KMS-11 (cell line): ENCODE data around the gene NRAP.

ENCODE experiments used
- H2AFZ ChIP-seq: fragments of 200-600 bp; sonication (generic); 2 replicates; pipeline ENCODE4 v1.6.1; 2016; ENCODE audit warnings: antibody characterized with exemption, mixed run types, low read depth
- H3K27ac ChIP-seq: fragments of 200-600 bp; sonication (generic); 2 replicates; pipeline ENCODE4 v1.6.1; 2016; ENCODE audit warnings: mild to moderate bottlenecking, mixed run types
- H3K27me3 ChIP-seq: fragments of 200-600 bp; sonication (generic); 2 replicates; pipeline ENCODE4 v1.6.1; 2017; ENCODE audit warnings: mild to moderate bottlenecking, low read depth, mixed run types, moderate library complexity; ENCODE audit not compliant: insufficient read depth
- H3K36me3 ChIP-seq: fragments of 200-600 bp; sonication (generic); 2 replicates; pipeline ENCODE4 v1.6.1; 2017; ENCODE audit warnings: mild to moderate bottlenecking, mixed run types; ENCODE audit not compliant: insufficient read depth
- H3K4me1 ChIP-seq: fragments of 200-600 bp; sonication (generic); 2 replicates; pipeline ENCODE4 v1.6.1; 2016; ENCODE audit warnings: mild to moderate bottlenecking, low read depth, mixed run types; ENCODE audit not compliant: poor library complexity, severe bottlenecking
- H3K4me2 ChIP-seq: fragments of 200-600 bp; sonication (generic); 2 replicates; pipeline ENCODE4 v1.7.0; 2016; ENCODE audit warnings: mild to moderate bottlenecking, mixed run types
- H3K4me3 ChIP-seq: fragments of 200-600 bp; sonication (generic); IDR thresholded peaks from 2 replicates; pipeline ENCODE4 v1.6.1; 2017; ENCODE audit warnings: low read depth, low read length, mixed read lengths; ENCODE audit not compliant: insufficient read depth
- H3K79me2 ChIP-seq: fragments of 200-600 bp; sonication (generic); 2 replicates; pipeline ENCODE4 v1.6.1; 2016; ENCODE audit warnings: low read depth, mixed run types; ENCODE audit not compliant: insufficient read depth
- H3K9ac ChIP-seq: fragments of 200-600 bp; sonication (generic); 2 replicates; pipeline ENCODE4 v1.6.1; 2016; ENCODE audit warnings: mild to moderate bottlenecking, mixed run types
- H4K20me1 ChIP-seq: fragments of 200-600 bp; sonication (generic); 2 replicates; pipeline ENCODE4 v1.6.1; 2016; ENCODE audit warnings: mild to moderate bottlenecking, mixed run types; ENCODE audit not compliant: insufficient read depth
- TF ChIP-seq, protein P1 (sequence below): fragments of 200-600 bp; sonication (generic); conservative IDR thresholded peaks from 2 replicates; pipeline ENCODE4 v1.6.1; 2017; ENCODE audit warnings: low read depth, mild to moderate bottlenecking, antibody characterized with exemption, low read length, moderate library complexity, mixed read lengths

The NRAP gene

DNA sequence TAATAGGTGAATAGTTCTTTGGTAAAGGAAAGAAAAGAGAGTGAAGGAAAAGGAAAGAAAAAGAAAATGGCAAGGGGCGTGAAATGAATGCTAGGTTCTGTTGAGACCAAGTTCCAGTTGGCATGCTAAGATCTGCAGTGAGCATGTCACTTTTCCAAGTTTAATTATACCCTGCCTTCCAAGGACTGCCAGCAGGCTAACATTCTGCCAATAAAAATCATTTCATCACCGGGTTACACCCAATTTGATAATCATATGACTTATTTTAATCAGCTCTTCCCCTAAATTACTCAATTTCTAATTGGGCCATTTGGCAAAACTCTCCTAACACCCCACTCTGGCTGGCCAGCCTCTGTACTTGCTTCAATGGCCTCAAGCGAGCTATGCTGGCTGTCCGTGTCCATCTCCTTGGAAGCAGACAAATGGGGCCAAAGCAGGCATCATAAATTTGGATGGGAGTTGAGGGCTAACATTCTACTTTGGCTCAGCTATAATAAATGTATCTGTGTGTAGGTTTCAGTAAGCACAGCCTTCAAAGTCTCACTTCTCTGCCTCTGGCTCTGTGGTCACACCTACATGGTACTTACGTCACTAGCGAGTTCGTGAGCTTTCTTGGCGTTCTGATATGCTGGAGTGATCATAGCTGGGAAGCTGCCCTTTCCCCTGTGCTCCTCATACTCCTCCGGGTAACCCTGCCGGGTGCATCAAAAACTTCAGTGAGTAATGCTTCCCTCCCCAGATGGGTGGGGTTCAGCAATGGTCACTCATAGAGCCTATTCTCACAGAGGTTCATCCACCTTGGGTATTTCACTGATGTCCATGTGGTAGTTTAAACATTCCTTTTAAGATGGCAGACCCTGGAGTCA lies 17.3 kb downstream of the NRAP start:
- Histone ChIP-seq H3K9ac (no peak overlapping the region), H3K4me1 (no peaks in the 10 kb centered on the region), H3K27me3 (no peaks in the 10 kb centered on the region), H3K27ac (no peak overlapping the region), H3K4me3 (no peak overlapping the region), H2AFZ (no peak overlapping the region), H3K79me2 (no peaks in the 10 kb centered on the region), H3K36me3 (no peaks in the 10 kb centered on the region), H4K20me1 (no peaks in the 10 kb centered on the region), H3K4me2 (no peak overlapping the region)
- TF ChIP-seq, protein P1, sequence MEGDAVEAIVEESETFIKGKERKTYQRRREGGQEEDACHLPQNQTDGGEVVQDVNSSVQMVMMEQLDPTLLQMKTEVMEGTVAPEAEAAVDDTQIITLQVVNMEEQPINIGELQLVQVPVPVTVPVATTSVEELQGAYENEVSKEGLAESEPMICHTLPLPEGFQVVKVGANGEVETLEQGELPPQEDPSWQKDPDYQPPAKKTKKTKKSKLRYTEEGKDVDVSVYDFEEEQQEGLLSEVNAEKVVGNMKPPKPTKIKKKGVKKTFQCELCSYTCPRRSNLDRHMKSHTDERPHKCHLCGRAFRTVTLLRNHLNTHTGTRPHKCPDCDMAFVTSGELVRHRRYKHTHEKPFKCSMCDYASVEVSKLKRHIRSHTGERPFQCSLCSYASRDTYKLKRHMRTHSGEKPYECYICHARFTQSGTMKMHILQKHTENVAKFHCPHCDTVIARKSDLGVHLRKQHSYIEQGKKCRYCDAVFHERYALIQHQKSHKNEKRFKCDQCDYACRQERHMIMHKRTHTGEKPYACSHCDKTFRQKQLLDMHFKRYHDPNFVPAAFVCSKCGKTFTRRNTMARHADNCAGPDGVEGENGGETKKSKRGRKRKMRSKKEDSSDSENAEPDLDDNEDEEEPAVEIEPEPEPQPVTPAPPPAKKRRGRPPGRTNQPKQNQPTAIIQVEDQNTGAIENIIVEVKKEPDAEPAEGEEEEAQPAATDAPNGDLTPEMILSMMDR: no peak

DNA sequence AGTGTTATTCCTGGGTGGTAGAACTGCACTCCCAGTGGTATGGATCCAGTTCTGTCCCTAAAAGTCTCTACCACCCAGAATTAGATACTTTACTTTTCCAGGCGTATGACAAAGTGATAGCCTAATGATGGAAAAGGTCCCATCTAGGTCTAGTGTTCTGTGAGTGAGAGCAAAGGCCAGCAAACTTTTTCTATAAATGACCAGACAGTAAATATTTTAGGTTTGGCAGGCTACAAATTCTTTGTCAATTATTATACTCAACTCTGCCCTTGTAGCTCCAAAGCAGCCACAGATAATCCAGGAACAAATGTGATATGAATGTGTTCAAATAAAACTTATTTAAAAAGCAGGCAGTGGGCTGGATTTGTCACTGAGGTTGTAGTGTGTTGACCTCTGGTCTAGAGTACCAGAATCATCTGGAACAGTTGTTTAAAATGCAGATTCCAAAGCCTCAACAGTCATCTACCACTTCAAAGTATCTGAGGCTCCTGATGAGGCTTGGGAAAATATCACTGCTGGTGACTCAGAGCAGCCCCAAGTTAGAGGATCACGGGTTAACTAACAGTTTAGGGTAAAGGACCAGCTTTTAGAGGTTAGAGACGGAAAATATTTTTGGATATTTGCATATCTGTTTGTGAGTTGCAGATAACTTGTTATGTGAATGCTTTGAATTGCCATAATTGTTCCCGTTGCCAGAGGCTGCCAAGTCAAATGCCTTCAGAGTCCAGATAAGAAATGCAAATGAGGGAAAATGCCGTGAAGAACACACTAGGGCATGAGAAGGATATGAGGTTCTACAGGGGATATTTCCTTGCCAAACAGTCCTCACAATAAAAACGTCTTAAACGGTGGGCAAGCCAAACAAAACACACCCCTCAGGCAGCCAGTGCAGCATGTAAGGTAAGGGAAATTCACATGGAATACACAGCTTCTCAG lies 19.4 kb downstream of the NRAP start:
- no peaks in the 10 kb centered on the region for H3K79me2 ChIP-seq
- H3K4me3 ChIP-seq: no peak overlapping the region
- no peak overlapping the region for H3K4me2 ChIP-seq
- TF ChIP-seq, protein P1: no peak
- H3K4me1 ChIP-seq: no peaks in the 10 kb centered on the region
- H3K36me3 ChIP-seq: no peaks in the 10 kb centered on the region
- H3K27ac ChIP-seq: no peak overlapping the region
- no peaks in the 10 kb centered on the region for H3K27me3 ChIP-seq
- no peaks in the 10 kb centered on the region for H4K20me1 ChIP-seq
- no peak overlapping the region for H2AFZ ChIP-seq
- H3K9ac ChIP-seq: no peak overlapping the region

DNA sequence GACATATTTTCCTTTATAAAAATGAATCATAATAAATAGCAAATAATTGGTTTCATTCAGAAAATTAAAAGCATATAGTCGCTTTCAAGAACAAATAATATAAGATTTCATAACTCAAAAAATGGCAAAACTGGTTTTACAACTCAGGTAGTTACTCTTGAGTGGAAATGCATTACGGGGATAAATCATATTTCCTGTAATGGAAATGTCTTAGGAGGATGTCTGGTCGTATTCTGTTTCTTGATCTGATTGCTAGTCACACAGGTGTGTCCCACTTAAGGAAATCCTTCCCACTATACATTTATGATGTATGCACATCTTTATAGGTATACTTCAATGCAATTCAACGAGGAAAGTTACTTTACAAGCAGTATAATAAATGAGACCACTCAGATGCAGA lies 20.7 kb downstream of the NRAP start:
- Histone ChIP-seq H3K4me2 (no peak overlapping the region), H3K9ac (no peak overlapping the region), H3K4me1 (no peaks in the 10 kb centered on the region), H3K36me3 (no peaks in the 10 kb centered on the region), H3K79me2 (no peaks in the 10 kb centered on the region), H2AFZ (no peak overlapping the region), H3K4me3 (no peak overlapping the region), H3K27ac (no peak overlapping the region), H3K27me3 (no peaks in the 10 kb centered on the region), H4K20me1 (no peaks in the 10 kb centered on the region)
- TF ChIP-seq, protein P1: no peak

DNA sequence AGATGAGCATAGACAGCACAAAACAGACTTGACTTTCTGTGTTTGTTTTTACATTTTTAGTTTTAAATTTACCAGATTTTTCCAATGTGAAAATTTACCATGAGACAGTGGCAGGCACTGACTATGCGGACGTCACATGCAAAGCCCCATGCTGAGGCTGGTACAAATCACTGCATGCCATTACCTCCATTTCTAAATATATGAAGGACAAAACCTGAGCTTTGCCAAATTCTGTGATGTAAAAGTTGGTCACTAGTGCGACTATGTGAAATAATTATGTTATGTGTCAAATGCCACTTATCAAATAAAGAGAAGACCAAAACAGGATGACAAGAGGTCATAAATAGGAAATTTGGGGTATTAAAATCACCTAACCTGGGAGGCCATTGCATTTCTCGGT lies 22.1 kb downstream of the NRAP start:
- H3K79me2 ChIP-seq: no peaks in the 10 kb centered on the region
- no peaks in the 10 kb centered on the region for H4K20me1 ChIP-seq
- no peaks in the 10 kb centered on the region for H3K4me1 ChIP-seq
- no peak overlapping the region for H3K27ac ChIP-seq
- H3K36me3 ChIP-seq: no peaks in the 10 kb centered on the region
- TF ChIP-seq, protein P1: no peak
- H3K4me3 ChIP-seq: no peak overlapping the region
- H2AFZ ChIP-seq: no peak overlapping the region
- no peak overlapping the region for H3K9ac ChIP-seq
- H3K4me2 ChIP-seq: no peak overlapping the region
- H3K27me3 ChIP-seq: no peaks in the 10 kb centered on the region
